Hematopoietic multipotent progenitor cell treated with erythropoietin and hydrocortisone succinate and interleukin-3 and kit ligand, for 8 days (in vitro differentiated cells): ENCODE data around the gene YIPF4.
"Not testable (repeated sequence)": the region's sequence is repeated elsewhere in the genome, so short reads cannot be mapped to it uniquely, and the experiment has no call there.

ENCODE experiments used
- DNase-seq: peaks from one replicate; pipeline ENCODE4 v3.0.0-alpha.2; 2015

Gene YIPF4

GRCh38 chr2:32289165-32289999, 11.7 kb downstream of the YIPF4 start:
- no peak for DNase-seq

GRCh38 chr2:32290000-32290339, 12.3 kb downstream of the YIPF4 start:
- DNase-seq: no peak

GRCh38 chr2:32291746-32292145, 14.0 kb downstream of the YIPF4 start:
- DNase-seq: no peak

- not testable (repeated sequence) for DNase-seq
These were observed 15.8 kb downstream of the YIPF4 start for GRCh38 chr2:32293493-32293892.

- not testable (repeated sequence) for DNase-seq
These were observed 16.4 kb downstream of the YIPF4 start for GRCh38 chr2:32293966-32294562.

GRCh38 chr2:32310577-32310976, 32.9 kb downstream of the YIPF4 start:
- DNase-seq: no peak

- no peak for DNase-seq
These were observed 37.2 kb downstream of the YIPF4 start for GRCh38 chr2:32314886-32315285.

- DNase-seq: not testable (repeated sequence)
These were observed 51.0 kb downstream of the YIPF4 start for GRCh38 chr2:32328679-32329078.

GRCh38 chr2:32329180-32329980, 51.7 kb downstream of the YIPF4 start:
- not testable (repeated sequence) for DNase-seq

GRCh38 chr2:32330136-32330535, 52.4 kb downstream of the YIPF4 start:
- no peak for DNase-seq

- DNase-seq: no peak
These were observed 65.1 kb downstream of the YIPF4 start for GRCh38 chr2:32342801-32343200.

GRCh38 chr2:32350797-32351196, 73.1 kb downstream of the YIPF4 start:
- DNase-seq: not testable (repeated sequence)

GRCh38 chr2:32355976-32356680, 78.4 kb downstream of the YIPF4 start:
- DNase-seq: peak; percentile 58

- DNase-seq: peak; percentile 97
These were observed 79.1 kb downstream of the YIPF4 start, which contains the start of gene BIRC6 for GRCh38 chr2:32356681-32357317. BIRC6 (plus strand) TSS chr2:32357023; CDS start chr2:32357162, 139 bp downstream.

- DNase-seq: peak; percentile 34
These were observed 79.8 kb downstream of the YIPF4 start for GRCh38 chr2:32357318-32358110.

- DNase-seq: peak; percentile 19
These were observed 80.4 kb downstream of the YIPF4 start for GRCh38 chr2:32358111-32358482.

GRCh38 chr2:32360416-32360815, 82.7 kb downstream of the YIPF4 start:
- DNase-seq: no peak

- DNase-seq: not testable (repeated sequence)
These were observed 85.3 kb downstream of the YIPF4 start for GRCh38 chr2:32362997-32363396.

- no peak for DNase-seq
These were observed 85.9 kb downstream of the YIPF4 start for GRCh38 chr2:32363597-32363996.

GRCh38 chr2:32364290-32364689, 86.6 kb downstream of the YIPF4 start:
- DNase-seq: not testable (repeated sequence)

GRCh38 chr2:32365679-32366078, 88.0 kb downstream of the YIPF4 start:
- DNase-seq: not testable (repeated sequence)
